Stimulated activated naive CD8-positive, alpha-beta T cell treated with anti-CD3 and anti-CD28 coated beads, Interleukin-15, Interleukin-2, amounts not matched to agents 100 ng/mL and 50 ng/mL, for 24 hours (primary cell): Measurements from ENCODE around the gene CPA1.

Experiments
- H3K27ac Mint-ChIP-seq: one replicate; pipeline ENCODE4 v1.8.0; 2021; ENCODE audit warnings: mild to moderate bottlenecking, mixed read lengths
- H3K27me3 Mint-ChIP-seq: one replicate; pipeline ENCODE4 v1.8.0; 2021; ENCODE audit warnings: mixed read lengths
- H3K36me3 Mint-ChIP-seq: one replicate; pipeline ENCODE4 v1.8.0; 2021; ENCODE audit warnings: low read depth, mixed read lengths
- H3K4me1 Mint-ChIP-seq: one replicate; pipeline ENCODE4 v1.8.0; 2021; ENCODE audit warnings: low read depth, mixed read lengths
- H3K4me3 Mint-ChIP-seq: one replicate; pipeline ENCODE4 v1.8.0; 2021; ENCODE audit warnings: mild to moderate bottlenecking, mixed read lengths
- H3K9me3 Mint-ChIP-seq: one replicate; pipeline ENCODE4 v1.8.0; 2021; ENCODE audit warnings: mixed read lengths

The CPA1 gene

GRCh38 chr7:130393841-130394411 lies 13.6 kb downstream of the CPA1 start:
- peak overlapping the region; percentile 66 for H3K4me3 Mint-ChIP-seq
- peaks cover 4% of the 10 kb centered on the region for H3K36me3 Mint-ChIP-seq
- peaks cover 26% of the 10 kb centered on the region for H3K4me1 Mint-ChIP-seq
- peak overlapping the region; percentile 86 for H3K27ac Mint-ChIP-seq
- H3K27me3 Mint-ChIP-seq, result no peaks in the 10 kb centered on the region
- no peaks in the 10 kb centered on the region for H3K9me3 Mint-ChIP-seq

- Mint-ChIP-seq H3K27ac (peak overlapping the region; percentile 86), H3K4me3 (peak overlapping the region; percentile 66), H3K36me3 (peaks cover 4% of the 10 kb centered on the region), H3K4me1 (peaks cover 26% of the 10 kb centered on the region), H3K9me3 (no peaks in the 10 kb centered on the region), H3K27me3 (no peaks in the 10 kb centered on the region)
These were observed 14.3 kb downstream of the CPA1 start for GRCh38 chr7:130394421-130395195.

- Mint-ChIP-seq H3K4me3 (no peak overlapping the region), H3K27me3 (no peaks in the 10 kb centered on the region), H3K36me3 (peaks cover 9% of the 10 kb centered on the region), H3K4me1 (peaks cover 26% of the 10 kb centered on the region), H3K27ac (no peak overlapping the region), H3K9me3 (no peaks in the 10 kb centered on the region)
These were observed 15.1 kb downstream of the CPA1 start for GRCh38 chr7:130395421-130395820.

GRCh38 chr7:130396109-130396508 lies 15.8 kb downstream of the CPA1 start:
- peaks cover 26% of the 10 kb centered on the region for H3K4me1 Mint-ChIP-seq
- H3K27me3 Mint-ChIP-seq, result no peaks in the 10 kb centered on the region
- H3K9me3 Mint-ChIP-seq, result no peaks in the 10 kb centered on the region
- H3K27ac Mint-ChIP-seq, result no peak overlapping the region
- H3K36me3 Mint-ChIP-seq, result peaks cover 14% of the 10 kb centered on the region
- H3K4me3 Mint-ChIP-seq, result no peak overlapping the region

- Mint-ChIP-seq H3K4me1 (peaks cover 26% of the 10 kb centered on the region), H3K9me3 (no peaks in the 10 kb centered on the region), H3K27ac (no peak overlapping the region), H3K36me3 (peaks cover 17% of the 10 kb centered on the region), H3K4me3 (no peak overlapping the region), H3K27me3 (no peaks in the 10 kb centered on the region)
These were observed 16.9 kb downstream of the CPA1 start for GRCh38 chr7:130397051-130397757.

GRCh38 chr7:130397758-130398073 lies 17.4 kb downstream of the CPA1 start:
- H3K27ac Mint-ChIP-seq, result no peak overlapping the region
- H3K27me3 Mint-ChIP-seq, result no peaks in the 10 kb centered on the region
- H3K36me3 Mint-ChIP-seq, result peaks cover 22% of the 10 kb centered on the region
- H3K4me1 Mint-ChIP-seq, result peaks cover 26% of the 10 kb centered on the region
- H3K4me3 Mint-ChIP-seq, result no peak overlapping the region
- no peaks in the 10 kb centered on the region for H3K9me3 Mint-ChIP-seq

GRCh38 chr7:130398526-130399090 lies 18.3 kb downstream of the CPA1 start:
- H3K27ac Mint-ChIP-seq, result no peak overlapping the region
- no peaks in the 10 kb centered on the region for H3K9me3 Mint-ChIP-seq
- H3K27me3 Mint-ChIP-seq, result no peaks in the 10 kb centered on the region

GRCh38 chr7:130400120-130400572 lies 19.9 kb downstream of the CPA1 start:
- Mint-ChIP-seq H3K27ac (no peak overlapping the region), H3K4me1 (peaks cover 3% of the 10 kb centered on the region), H3K27me3 (no peaks in the 10 kb centered on the region), H3K9me3 (no peaks in the 10 kb centered on the region), H3K4me3 (no peak overlapping the region), H3K36me3 (peaks cover 29% of the 10 kb centered on the region)

More at GRCh38 chr7:130398526-130399090, 18.3 kb downstream of the CPA1 start:
- Mint-ChIP-seq H3K4me3 (no peak overlapping the region), H3K4me1 (peaks cover 17% of the 10 kb centered on the region), H3K36me3 (peaks cover 29% of the 10 kb centered on the region)

GRCh38 chr7:130401101-130401500 lies 20.8 kb downstream of the CPA1 start:
- Mint-ChIP-seq H3K9me3 (no peaks in the 10 kb centered on the region), H3K27me3 (no peaks in the 10 kb centered on the region), H3K27ac (no peak overlapping the region), H3K4me1 (no peaks in the 10 kb centered on the region), H3K4me3 (no peak overlapping the region), H3K36me3 (peaks cover 29% of the 10 kb centered on the region)

- no peak overlapping the region for H3K27ac Mint-ChIP-seq
- no peaks in the 10 kb centered on the region for H3K27me3 Mint-ChIP-seq
- no peak overlapping the region for H3K4me3 Mint-ChIP-seq
- no peaks in the 10 kb centered on the region for H3K4me1 Mint-ChIP-seq
- H3K9me3 Mint-ChIP-seq, result no peaks in the 10 kb centered on the region
- H3K36me3 Mint-ChIP-seq, result peaks cover 29% of the 10 kb centered on the region
These were observed 21.3 kb downstream of the CPA1 start for GRCh38 chr7:130401578-130401977.

GRCh38 chr7:130405003-130405402 lies 24.7 kb downstream of the CPA1 start:
- Mint-ChIP-seq H3K27me3 (no peaks in the 10 kb centered on the region), H3K9me3 (no peaks in the 10 kb centered on the region), H3K4me3 (no peak overlapping the region), H3K27ac (no peak overlapping the region), H3K4me1 (no peaks in the 10 kb centered on the region), H3K36me3 (peaks cover 30% of the 10 kb centered on the region)

- Mint-ChIP-seq H3K9me3 (no peaks in the 10 kb centered on the region), H3K4me1 (peaks cover 20% of the 10 kb centered on the region), H3K36me3 (peaks cover 17% of the 10 kb centered on the region), H3K27ac (no peak overlapping the region), H3K27me3 (no peaks in the 10 kb centered on the region), H3K4me3 (no peak overlapping the region)
These were observed 28.9 kb downstream of the CPA1 start for GRCh38 chr7:130409067-130409711.

- Mint-ChIP-seq H3K4me3 (no peak overlapping the region), H3K27ac (no peak overlapping the region), H3K36me3 (peaks cover 17% of the 10 kb centered on the region), H3K27me3 (no peaks in the 10 kb centered on the region), H3K9me3 (no peaks in the 10 kb centered on the region), H3K4me1 (peaks cover 25% of the 10 kb centered on the region)
These were observed 29.4 kb downstream of the CPA1 start for GRCh38 chr7:130409712-130410072.

GRCh38 chr7:130410868-130411541 lies 30.7 kb downstream of the CPA1 start:
- H3K36me3 Mint-ChIP-seq, result peaks cover 23% of the 10 kb centered on the region
- no peaks in the 10 kb centered on the region for H3K27me3 Mint-ChIP-seq
- H3K9me3 Mint-ChIP-seq, result no peaks in the 10 kb centered on the region
- no peak overlapping the region for H3K4me3 Mint-ChIP-seq
- no peak overlapping the region for H3K27ac Mint-ChIP-seq
- H3K4me1 Mint-ChIP-seq, result peaks cover 36% of the 10 kb centered on the region
